Activated effector memory CD4-positive, alpha-beta T cell treated with Interleukin-2 at 50 U/mL for 16 hours (primary cell): ENCODE results near the gene DNAJC11.
A peak's percentile ranks its signal among the peaks of the same experiment; 100 is the strongest.
"Not testable (repeated sequence)": the region's sequence is repeated elsewhere in the genome, so short reads cannot be mapped to it uniquely, and the experiment has no call there.

Experiments
- DNase-seq: peaks from one replicate; pipeline ENCODE4 v3.0.0-alpha.2; 2020

Gene DNAJC11

DNA sequence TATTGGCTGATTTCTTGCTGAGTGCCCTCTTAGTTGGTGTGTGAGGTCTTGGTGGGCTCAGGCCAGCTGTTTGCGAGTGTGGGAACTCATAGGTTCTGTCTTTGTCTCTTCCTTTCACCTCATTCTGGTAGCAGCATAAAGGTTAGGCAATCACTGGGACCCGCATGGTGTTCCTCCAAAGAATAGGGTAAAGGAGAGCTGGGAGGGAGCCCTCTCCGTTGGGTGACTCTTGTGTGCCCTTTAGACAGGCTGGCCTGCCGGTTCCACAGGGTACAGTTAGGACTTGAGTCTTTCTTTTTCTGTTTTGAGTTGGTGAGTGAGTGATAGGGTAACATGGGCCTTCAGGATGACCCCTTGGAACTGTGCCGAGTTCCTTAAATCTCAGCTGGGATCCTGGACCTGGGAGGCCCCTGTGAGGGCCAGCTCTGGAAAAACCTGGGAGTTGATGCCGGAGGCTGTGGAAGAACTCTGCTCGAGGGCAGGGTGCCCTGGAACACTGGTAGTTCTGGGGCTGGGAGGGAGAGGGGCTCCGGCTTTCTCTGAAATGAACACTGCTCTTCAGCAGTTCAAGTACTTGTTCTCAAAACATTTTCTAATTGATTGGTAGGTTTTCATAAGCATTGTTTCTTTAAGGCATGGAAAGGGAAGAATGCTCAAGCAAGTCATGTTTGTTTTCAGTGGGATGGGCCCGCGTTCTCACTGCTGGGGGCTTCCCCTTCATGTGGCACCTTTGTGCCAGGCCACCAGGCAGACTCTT lies 79.0 kb downstream of the DNAJC11 start:
- no peak for DNase-seq

DNA sequence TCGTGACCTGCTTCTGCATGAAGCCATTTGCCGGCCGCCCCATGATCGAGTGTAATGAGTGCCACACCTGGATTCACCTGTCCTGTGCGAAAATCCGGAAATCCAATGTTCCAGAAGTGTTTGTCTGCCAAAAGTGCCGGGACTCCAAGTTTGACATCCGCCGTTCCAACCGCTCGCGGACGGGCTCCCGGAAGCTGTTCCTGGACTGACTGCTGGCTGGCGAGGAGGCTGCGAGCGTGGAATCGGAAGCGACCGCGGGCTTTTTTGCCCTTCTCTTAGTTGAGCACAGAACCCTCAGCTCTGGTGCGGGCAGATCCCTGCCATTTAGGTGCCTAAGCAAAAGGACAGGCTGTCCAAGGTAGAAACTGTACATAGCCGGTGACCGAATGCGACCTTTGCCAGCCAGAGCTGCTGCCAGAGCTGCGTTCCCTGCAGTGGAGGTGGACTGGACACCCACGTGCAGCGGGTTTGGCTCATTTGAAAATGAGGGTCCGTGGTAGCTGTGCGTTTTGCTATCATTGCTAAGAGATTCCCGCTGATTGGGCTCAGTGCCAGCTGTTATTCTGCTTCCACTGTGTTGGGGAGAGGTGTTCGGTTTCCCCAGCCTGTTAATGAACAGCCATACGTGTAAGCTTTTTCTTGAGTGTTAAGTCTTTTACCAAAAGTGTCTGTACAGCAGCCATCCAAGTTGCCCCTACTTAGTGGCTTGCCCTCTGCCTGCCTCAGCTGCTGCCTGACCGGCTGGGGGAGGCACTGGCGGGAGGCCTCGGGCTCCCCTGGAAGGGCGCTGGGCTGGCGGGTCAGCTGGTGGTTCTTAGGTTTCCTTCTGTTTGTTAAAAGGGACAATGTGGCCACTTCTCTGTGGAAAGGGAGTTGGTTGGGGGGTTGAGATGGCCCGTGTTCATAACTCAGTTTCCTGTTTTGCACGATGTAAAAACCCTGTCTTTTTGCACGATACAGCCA lies 79.9 kb downstream of the DNAJC11 start:
- DNase-seq = no peak

DNA sequence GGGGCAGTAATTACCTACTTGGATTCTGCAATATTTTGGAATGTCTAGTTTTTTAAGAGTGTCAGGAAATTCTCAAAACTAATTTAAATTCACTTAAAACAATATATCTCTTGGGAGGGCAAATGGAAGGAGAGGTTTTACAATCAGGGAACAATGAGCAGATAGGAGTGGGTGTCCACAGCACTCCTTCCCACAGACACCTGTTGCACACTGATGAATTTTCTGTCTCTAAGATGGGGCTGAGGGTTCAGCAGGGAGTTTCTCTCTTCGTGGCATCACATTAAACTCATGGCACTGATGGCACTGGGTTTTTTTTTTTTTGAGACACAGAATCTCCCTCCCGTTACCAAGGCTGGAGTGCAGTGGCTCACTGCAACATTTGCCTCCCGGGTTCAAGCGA lies 82.6 kb downstream of the DNAJC11 start:
- no peak for DNase-seq

DNA sequence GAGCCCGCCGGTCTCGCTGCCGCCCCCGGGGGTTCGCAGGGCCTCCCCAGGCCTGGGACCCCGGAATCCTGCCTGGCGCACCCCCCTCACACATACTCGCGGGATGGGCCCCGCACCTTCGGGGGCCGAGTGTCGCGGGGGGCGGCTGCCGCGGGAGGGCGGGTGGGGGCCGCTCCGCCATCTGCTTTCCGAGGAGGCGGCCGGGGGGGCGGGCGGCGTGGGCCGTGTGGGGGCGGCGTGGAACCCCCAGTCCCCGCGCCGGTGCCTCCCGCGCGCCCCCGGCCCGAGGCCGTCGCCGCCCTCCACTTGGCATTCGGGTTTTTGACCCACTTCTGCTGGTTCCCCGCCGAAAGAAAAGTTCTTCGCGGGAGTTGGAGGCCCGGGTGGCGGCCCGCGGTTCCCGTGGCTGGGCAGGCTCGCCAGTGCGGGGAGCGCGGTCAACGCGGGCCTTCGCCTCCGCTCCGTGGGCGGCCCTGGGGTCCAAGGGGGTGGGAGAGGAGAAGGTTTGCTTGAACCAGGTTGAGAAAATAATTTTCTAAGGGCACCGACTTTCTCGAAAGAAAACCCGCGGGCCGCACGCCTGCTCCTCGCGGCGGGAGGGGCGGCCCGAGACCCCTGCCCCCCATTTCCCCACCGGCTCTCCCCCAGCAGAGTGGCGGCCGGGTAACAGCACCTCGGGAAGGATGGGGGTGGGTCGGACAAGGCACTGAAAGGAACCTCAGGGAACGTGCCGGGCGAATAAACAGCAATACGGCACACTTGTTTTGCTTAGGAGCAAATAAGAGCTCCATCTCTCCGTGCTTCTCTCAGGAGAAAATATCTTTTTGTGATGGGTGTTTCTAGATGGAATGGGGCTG lies 86.5 kb downstream of the DNAJC11 start:
- no peak for DNase-seq

DNA sequence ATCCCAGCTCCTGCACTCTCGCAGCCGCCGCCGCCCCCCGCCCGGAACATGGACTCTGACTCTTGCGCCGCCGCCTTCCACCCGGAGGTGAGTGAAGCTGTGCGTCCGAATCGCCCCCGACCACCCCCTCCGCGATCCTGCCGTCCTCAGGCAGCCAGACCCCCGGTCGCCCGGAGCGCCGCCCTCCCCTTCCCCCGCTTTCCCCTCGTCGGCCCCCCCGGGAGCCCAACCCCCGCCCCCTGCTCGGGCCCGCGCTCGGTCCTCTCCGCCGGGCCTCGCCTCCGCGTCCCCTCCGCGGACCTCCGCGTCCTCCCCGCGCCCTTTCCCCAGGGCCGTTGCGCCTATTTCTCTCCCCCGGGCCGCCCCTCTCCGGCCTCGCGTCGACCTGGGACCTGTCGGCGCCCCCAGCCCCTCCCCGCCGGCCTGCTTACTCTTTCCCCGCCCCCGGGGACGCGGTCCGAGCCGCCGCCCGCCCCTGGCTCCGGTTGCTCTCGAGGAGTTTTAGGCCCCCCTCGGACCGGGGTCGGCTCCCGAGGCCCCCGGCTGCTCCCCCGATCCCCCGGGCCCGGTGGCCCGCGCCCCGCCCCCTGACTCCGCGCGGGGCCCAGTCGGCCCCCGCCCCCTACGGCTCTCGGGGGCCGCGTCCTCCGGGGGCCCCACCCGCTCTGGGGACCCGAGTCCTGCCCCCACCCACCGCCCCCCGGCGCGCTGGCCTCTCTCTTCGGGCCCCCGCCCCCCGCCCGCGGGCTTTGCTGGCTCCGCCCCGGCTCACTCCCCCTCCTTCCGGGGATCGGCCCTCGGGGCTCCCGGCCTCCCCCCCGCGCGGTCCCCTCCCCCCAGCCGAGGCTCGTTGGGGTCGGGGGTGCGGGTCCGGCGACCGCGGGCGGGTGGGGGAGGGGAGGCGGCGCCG lies 87.3 kb downstream of the DNAJC11 start:
- peak; percentile 42 for DNase-seq

DNA sequence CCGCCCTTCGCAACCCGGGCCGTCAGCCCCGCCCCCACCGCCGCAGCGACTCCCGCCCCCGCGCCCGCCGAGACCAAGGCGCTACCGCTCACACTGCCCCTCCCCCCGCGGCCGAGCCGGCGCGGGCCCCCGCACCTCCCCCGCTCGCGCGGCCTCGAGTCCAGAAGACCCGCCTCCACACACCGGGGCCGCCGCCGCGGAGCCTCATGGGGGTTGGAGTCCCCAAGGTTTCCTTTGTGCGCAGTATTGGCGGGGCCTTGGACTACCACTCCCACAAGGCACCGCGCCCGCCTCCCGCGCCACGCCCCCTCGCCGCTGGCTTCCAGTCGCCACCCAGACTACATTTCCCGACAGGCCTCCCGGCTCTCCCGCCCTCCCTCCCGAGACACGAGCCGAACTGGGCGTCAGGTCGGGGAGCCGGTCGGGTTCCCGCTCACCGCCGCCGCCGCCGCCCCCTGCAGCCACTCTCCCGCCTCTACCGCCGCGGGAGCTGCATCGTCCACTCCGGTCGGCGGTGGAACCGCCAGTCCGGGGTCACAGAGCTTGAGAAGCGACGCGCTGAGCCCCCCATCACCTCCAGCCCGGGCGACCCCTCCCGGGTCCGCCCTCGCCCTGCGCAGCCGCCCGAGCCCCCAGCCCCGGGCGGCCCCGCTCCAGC lies 88.1 kb downstream of the DNAJC11 start, which contains the start of gene PHF13:
PHF13 (plus strand) TSS at position 371 of the 658 bp plus-strand sequence. CDS start 336 bp downstream, outside the sequence.
- DNase-seq = peak; percentile 99

DNA sequence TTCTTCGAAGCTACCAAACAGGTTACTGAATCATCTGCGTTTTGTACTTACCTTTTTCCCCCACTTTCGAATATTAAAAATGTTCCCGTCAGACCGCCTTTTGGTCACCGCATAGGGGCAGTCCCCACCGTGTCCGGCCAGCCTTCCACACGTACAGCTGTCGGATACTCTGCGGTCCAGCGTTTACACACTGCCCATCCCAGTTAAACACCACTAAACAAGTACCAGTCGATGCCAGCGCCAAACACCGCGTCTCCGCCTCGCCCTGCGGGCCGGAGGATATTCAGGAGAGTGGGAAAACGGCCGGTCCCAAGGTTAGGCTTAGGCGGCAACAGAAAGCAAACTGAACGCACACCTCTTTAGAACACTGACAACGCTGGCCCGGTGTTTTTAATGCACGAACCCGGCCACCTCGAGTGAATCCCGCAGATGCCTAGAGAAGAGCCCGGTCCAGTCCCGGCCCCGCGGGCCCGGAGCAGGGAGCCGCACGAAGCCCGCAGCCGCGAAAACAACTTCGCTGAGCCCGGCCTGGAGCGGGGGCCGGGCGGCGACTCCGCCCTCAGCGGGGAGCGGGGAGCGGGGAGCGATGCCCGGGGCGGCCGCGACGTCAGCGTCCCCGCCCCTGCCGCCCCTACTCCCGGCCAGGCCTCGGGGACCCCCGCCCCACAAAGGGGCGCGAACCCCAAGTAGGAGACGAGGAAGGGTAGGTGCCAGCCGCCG lies 88.8 kb downstream of the DNAJC11 start:
- DNase-seq = no peak

DNA sequence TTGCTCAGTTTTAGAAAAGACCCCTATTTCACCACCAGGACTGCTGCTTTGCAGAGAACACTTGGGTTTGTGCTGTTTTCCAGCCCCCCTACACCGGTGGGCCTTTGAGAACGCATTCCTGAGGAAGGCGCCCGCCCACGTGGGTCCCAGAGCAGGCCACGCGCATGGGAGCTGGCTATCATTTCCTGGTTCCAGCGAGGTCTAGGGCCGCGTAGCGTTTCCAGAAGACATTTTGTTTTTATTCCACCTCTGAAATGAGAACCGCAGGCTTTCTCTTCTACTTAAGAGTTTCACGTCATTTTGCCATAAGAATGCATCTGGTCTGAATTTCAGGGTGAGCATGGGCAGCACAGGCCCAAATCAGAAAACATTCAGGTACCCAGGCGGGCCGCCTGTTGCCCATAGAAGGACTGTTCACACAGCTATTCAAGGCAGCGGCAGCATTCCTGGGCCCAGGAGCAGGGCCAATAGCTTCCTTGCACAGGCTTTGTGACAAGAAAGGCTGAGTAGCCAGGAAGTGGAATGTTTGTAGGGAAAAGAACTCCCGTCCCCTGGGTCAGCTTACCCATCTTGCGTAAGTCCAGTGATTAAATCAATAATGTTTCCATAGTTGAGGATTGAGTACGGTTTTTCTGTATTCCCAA lies 97.6 kb downstream of the DNAJC11 start:
- no peak for DNase-seq

DNA sequence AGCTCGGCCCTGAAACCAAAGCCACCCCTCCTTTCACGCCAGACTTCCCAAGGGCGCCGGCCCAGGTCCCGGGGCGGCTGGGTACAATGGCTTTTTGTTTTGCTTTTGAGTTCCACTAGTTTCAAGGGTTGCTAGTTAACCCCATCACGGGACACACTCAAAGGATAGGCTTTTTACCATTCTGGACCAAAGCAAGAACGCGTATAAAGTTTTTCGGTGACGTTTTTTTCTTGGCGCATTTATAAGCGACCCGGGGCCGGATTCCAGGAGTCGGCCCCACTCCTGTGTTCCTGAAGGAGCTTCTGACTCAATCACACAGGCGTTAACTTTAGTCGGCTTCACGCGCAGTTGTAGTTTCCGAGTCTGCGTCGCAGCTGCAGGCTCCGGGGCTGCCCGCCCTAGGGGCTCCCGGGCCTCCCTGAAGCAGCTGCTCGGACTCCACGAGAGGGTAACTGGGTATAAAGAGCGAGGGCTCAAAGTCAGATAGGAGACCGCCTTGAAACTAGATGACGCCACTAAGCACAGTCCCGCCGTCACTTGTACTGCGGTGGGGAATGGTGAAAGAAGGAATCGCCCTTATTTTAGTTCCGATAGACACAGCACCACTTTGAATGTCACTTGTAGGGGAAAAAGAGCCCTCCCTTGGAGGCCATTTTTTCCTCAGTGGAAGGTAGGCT lies 98.2 kb downstream of the DNAJC11 start:
- DNase-seq = peak; percentile 57

DNA sequence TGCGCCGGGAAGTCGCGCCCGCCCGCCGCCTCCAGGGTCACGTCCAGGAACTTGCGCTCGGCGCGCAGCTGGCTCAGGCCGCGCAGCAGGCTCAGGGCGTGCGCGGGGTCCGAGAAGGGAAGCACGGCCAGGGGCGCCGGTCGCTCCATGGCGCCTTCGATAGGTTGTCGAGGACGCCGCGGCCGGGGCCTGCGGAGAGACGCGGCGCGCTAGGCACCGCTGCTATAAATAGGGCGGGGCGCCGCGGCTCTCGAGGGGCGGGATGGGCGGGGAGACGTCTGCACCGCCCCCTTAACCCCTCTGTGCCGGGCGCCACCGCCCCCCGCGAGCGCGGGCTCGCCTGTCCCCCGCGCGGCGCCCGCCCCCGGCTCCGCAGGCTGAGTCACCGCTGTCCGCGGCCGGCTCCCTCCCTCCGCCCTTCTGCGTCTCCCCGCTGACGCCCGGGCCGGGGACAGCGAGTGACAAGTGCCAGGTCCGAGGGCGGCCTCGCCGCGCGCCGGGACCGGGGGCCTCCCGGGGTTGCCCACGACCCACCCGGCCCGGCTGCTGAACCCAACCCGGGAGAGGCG lies 98.9 kb downstream of the DNAJC11 start, which contains the start of gene KLHL21:
KLHL21 (minus strand) TSS at position 201 of the 569 bp plus-strand sequence; CDS start at position 149, 52 bp downstream.
- peak; percentile 82 for DNase-seq

DNA sequence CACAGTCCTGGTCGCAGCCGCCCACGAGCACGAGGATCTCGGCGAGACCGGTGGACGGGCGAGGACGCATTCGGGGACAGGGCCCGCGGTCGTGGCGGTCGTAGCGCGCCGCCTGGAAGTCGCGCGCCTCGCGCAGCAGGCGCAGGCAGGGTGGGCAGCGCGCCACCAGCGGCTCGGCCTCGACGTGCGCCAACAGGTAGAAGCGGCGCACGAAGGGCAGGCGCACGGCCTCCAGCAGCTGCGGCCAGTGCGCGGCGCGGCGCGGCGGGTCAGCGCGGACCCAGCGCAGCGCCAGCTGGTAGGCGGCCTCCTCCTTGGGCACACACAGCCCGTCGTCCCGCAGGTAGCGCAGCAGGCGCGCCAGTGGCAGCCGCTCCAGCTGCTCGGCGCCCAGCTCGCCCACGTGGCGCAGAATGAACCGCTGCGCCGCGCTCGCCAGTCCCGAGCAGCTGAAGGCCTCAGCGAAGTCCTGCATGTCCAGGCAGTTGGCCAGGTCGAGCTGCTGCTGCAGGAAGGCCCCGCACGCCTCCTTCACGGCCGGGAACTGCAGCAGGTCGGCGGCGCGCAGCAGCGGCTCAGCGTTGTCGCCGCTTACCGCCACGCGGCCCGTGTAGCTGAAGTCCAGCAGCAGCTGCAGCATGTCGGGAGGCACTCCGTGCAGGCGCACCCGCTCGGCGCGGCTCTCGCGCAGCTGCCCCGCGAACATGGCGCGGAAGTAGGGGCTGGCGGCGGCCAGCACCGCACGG lies 99.5 kb downstream of the DNAJC11 start:
- DNase-seq = no peak

DNA sequence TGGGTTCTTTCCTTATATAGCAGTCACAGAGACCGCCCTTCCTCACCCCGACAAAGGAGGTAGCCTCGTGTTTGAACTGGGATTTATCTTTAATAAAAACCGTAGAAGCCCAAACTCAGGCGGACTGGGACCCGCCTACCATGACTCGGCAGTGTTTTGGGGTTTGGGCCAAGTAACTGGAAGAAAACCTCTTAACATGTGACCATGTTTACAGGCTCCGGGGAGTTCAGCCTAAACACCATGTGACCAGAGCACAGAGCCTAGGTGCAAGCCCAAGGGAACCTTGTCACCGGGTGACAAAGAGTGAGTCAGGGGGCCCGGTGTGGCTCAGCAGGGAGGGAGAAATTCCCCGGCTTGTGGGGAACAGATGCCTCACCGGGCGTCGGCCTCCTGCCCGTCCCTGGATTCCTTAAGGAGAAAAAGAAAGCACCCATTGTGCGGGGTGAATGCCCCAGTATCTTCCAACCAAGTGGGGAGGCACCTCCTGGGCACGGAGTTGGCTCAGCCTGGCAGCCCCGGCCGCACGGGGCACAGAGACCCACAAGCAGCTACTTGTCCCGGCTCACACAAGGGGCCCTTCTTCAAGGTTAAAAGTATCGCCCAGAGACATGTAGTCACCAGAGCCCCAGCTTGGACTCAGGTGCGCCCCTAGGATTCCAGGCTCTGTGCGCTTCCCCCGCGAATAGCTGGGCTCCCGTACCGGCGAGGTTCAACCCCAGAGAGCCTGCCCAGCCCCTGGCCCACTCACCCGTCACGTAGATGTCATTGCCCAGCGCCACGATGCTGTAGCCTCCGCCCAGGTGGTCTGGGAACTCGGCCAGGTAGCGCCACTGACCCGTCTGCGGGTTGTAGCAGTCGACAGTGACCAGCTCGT lies 100.3 kb downstream of the DNAJC11 start:
- DNase-seq = peak; percentile 71

DNA sequence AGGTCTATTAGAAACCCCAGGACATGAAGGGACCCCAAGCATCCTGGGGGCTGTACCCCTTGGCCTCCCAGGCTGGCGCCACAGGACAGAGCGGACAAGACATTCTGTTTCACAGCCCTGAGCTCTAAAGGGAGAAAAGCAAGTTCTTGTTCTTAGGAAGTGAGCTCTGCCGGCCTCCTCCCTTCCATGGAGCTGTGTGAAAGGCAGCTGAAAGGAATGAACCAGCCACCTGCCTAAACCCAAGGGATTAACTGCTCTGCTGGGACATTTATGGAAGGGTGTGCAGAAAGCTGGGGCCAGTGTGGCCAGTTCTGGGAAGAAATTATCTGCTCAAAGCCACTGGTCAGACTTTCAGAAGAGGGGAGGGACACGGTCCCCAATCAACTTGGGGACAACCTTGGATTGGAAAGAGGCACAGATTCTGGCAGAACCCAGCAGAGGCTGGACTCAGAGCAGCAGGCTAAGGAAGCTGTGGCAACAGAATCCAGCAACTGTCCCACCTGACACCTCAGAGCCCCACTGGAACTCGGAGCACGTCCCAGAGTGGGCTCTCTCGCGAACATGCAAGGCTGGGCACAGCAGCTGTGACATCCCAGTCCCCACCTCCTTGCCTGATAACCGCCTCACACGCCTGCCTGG lies 101.1 kb downstream of the DNAJC11 start:
- DNase-seq = no peak

DNA sequence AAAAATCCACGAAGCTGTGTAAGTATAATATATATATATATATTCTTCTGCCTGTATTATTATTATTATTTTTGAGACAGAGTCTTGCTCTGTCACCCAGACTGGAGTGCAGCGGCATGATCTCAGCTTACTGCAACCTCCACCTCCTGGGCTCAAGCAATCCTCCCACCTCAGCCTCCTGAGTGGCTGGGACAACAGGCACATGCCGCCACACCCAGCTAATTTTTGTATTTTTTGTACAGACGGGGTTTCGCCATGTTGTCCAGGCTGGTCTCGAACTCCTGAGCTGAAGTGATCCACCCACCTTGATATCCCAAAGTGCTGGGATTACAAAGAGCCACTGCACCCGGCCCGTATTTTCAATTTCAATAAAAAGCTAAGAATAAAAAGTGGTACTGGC lies 101.6 kb downstream of the DNAJC11 start:
- DNase-seq = not testable (repeated sequence)

DNA sequence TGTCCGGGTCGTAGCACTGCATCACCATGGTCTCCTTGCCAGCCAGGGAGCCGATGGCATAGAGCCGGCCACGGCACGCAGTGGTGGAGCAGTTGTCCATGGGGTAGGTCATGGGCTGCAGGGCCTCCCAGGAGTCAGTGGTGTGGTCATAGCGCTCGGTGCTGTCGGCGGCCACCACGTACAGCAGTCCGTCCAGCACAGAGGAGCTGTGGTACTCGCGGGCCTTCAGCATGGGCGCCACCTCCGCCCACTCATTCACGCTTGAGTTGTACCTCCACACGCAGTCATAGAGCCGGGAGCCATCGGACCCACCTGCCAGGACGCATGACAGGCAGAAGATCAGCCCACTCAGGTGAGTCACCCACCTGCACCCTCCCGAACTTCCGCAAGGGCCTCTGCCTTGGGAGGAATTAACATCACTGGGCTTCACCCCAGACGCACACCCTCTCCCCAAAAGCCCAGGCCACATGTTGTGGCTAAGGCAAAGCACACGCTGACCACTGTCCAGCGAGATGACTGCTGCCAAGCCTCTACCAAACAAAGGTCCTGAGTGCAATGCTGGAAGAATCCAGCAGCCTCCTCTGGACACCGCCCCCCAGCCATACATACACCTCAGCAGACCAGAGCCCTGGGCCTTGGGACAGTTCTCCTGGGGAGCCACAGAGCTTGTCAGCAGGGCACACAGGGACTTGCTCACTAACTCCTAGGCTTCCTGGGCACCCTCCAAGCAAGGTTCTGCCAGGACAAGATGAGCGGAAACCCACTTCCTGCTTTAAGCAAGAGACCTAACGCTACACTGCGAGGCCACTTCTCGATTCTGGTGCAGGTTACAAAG lies 102.3 kb downstream of the DNAJC11 start:
- DNase-seq = peak; percentile 36

DNA sequence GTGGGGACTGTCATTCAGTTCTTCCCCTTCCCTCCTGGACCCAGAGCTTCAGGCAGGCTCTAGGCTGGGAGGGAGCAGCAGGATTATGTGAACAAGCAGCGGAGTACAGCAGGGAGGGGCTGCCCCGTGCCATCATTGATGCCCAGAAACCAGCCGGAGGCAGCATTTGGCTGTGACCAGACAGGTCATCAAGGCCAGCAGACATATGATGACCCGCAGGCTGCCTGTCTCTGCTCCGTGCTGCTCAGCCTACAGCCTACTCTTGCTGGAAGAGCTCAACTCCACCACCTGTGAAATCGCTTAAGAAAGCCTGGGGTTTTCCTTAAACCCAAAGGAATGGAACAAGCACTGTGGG lies 103.9 kb downstream of the DNAJC11 start:
- DNase-seq = no peak
